Fibroblast of lung (primary cell): Measurements from ENCODE around the gene PRKAR1B. TPM values are rescaled to one million over a fixed set of nuclear protein-coding genes. Genes with fewer than 3 reads are reported as not detected.

Experiments
- DNase-seq, 2 donors: peaks; one replicate each; pipeline versions ENCODE4 v3.0.0 to v3.0.0-alpha.2; 2010; ENCODE audit warnings: low read depth in 2 of 2
- H2AFZ ChIP-seq: 2 replicates; pipeline ENCODE4 v1.5.1; 2012; ENCODE audit warnings: low read length, control low read depth, inconsistent platforms
- H3K27ac ChIP-seq: 2 replicates; pipeline ENCODE4 v1.5.1; 2011; ENCODE audit warnings: low read length, control low read depth; ENCODE audit not compliant: insufficient read depth
- H3K27me3 ChIP-seq: 2 replicates; pipeline ENCODE4 v1.5.1; 2011; ENCODE audit warnings: mild to moderate bottlenecking, low read length; ENCODE audit not compliant: control insufficient read depth, insufficient read depth
- H3K36me3 ChIP-seq: 2 replicates; pipeline ENCODE4 v1.5.1; 2011; ENCODE audit warnings: low read length; ENCODE audit not compliant: control insufficient read depth, insufficient read depth
- H3K4me1 ChIP-seq: 2 replicates; pipeline ENCODE4 v1.5.1; 2011; ENCODE audit warnings: low read length; ENCODE audit not compliant: control insufficient read depth, insufficient read depth; ENCODE audit errors: extremely low read depth
- H3K4me2 ChIP-seq: 2 replicates; pipeline ENCODE4 v1.5.1; 2011; ENCODE audit warnings: low read length, control low read depth; ENCODE audit not compliant: insufficient read depth; ENCODE audit errors: extremely low read depth
- H3K4me3 ChIP-seq, 4 experiments: fragments of 200-600 bp in 1 of 4; sonication (generic) in 1 of 4; replicated peaks in 1 of 4; 2 replicates each; pipeline ENCODE4 v1.5.1; 2011 to 2016; ENCODE audit warnings: low read length in 4 of 4, low read depth in 3 of 4, mild to moderate bottlenecking in 3 of 4, control low read depth in 2 of 4, inconsistent platforms in 1 of 4, mixed read lengths in 1 of 4; ENCODE audit not compliant: insufficient read depth in 1 of 4; ENCODE audit errors: control extremely low read depth in 1 of 4
- H3K79me2 ChIP-seq: 2 replicates; pipeline ENCODE4 v1.5.1; 2012; ENCODE audit warnings: mild to moderate bottlenecking, low read length, inconsistent platforms; ENCODE audit not compliant: control insufficient read depth, insufficient read depth
- H3K9ac ChIP-seq: 2 replicates; pipeline ENCODE4 v1.5.1; 2011; ENCODE audit warnings: mild to moderate bottlenecking, low read length, control low read depth; ENCODE audit not compliant: insufficient read depth
- H3K9me3 ChIP-seq: 2 replicates; pipeline ENCODE4 v1.5.1; 2012; ENCODE audit warnings: low read depth, low read length; ENCODE audit not compliant: control insufficient read depth, insufficient read depth
- H4K20me1 ChIP-seq: 2 replicates; pipeline ENCODE4 v1.5.1; 2011; ENCODE audit warnings: low read length; ENCODE audit not compliant: control insufficient read depth, insufficient read depth; ENCODE audit errors: extremely low read depth
- CTCF ChIP-seq, 2 donors: IDR thresholded peaks in 1 of 2; conservative IDR thresholded peaks in 1 of 2; 1 replicate in 1 of 2; 2 replicates in 1 of 2; pipeline ENCODE4 v1.5.1; 2011 to 2012; ENCODE audit warnings: low read length in 2 of 2, control low read depth in 1 of 2, inconsistent platforms in 1 of 2, low read depth in 1 of 2, mild to moderate bottlenecking in 1 of 2
- EZH2 ChIP-seq: IDR thresholded peaks from 2 replicates; pipeline ENCODE4 v1.5.1; 2012; ENCODE audit warnings: low read length, control low read depth, mild to moderate bottlenecking; ENCODE audit errors: missing control alignments
- polyA plus RNA-seq, 2 donors: library from polyadenylated mRNA; depleted of rRNA in 1 of 2; stranded (reverse) in 1 of 2; unstranded in 1 of 2; fragments of >200 nt; gene quantifications; 2 replicates each; pipeline ENCODE4 v1.2.1, GENCODE V29; 2011 to 2012; ENCODE audit warnings: missing spikeins in 1 of 2
- total RNA-seq: library from RNA; depleted of rRNA; stranded (reverse); fragments of >200 nt; gene quantifications from 2 replicates; pipeline ENCODE4 v1.2.1, GENCODE V29; 2014

The PRKAR1B gene
- total and polyA plus RNA-seq, 2 donors (not counting 1 experiment from before 2014, with no cell fraction given): 12.7 to 14.5 TPM

GRCh38 chr7:577278-577665 is 149.8 kb downstream of the PRKAR1B start:
- H3K27ac ChIP-seq: no peak overlapping the region
- no peaks in the 10 kb centered on the region for H3K27me3 ChIP-seq
- H4K20me1 ChIP-seq: no peaks in the 10 kb centered on the region
- H3K4me3 ChIP-seq: no peak overlapping the region
- H3K36me3 ChIP-seq: no peaks in the 10 kb centered on the region
- no peaks in the 10 kb centered on the region for H3K9me3 ChIP-seq
- no peaks in the 10 kb centered on the region for H3K4me1 ChIP-seq
- H3K79me2 ChIP-seq: no peaks in the 10 kb centered on the region
- no peak overlapping the region for H3K4me2 ChIP-seq
- DNase-seq: no peak
- no peak overlapping the region for H3K9ac ChIP-seq
- TF ChIP-seq CTCF (conservative IDR thresholded peaks at IDR 0.05 in 1 of 2, IDR thresholded peaks at IDR 0.05 in 1 of 2; ENCODE audit: low read depth in 1 of 2, low read length in 2 of 2) (no peak), EZH2 (no peak)
- H2AFZ ChIP-seq: no peak overlapping the region

GRCh38 chr7:576524-577277 is 150.4 kb downstream of the PRKAR1B start:
- Histone ChIP-seq H3K4me2 (no peak overlapping the region), H4K20me1 (no peaks in the 10 kb centered on the region), H3K79me2 (no peaks in the 10 kb centered on the region), H3K9me3 (no peaks in the 10 kb centered on the region), H3K4me3 (no peak overlapping the region), H2AFZ (no peak overlapping the region), H3K27ac (no peak overlapping the region), H3K4me1 (no peaks in the 10 kb centered on the region), H3K9ac (no peak overlapping the region), H3K36me3 (no peaks in the 10 kb centered on the region), H3K27me3 (no peaks in the 10 kb centered on the region)
- no peak for TF ChIP-seq EZH2
- TF ChIP-seq CTCF (conservative IDR thresholded peaks at IDR 0.05 in 1 of 2, IDR thresholded peaks at IDR 0.05 in 1 of 2; ENCODE audit: low read depth in 1 of 2, low read length in 2 of 2): no peak
- DNase-seq: no peak

GRCh38 chr7:575425-576366 is 151.4 kb downstream of the PRKAR1B start:
- TF ChIP-seq CTCF (conservative IDR thresholded peaks at IDR 0.05 in 1 of 2, IDR thresholded peaks at IDR 0.05 in 1 of 2; ENCODE audit: low read depth in 1 of 2, low read length in 2 of 2) (no peak), EZH2 (no peak)
- Histone ChIP-seq H3K9me3 (no peaks in the 10 kb centered on the region), H3K4me3 (no peak overlapping the region), H4K20me1 (no peaks in the 10 kb centered on the region), H2AFZ (no peak overlapping the region), H3K27ac (no peak overlapping the region), H3K27me3 (no peaks in the 10 kb centered on the region), H3K36me3 (no peaks in the 10 kb centered on the region), H3K79me2 (no peaks in the 10 kb centered on the region), H3K9ac (no peak overlapping the region), H3K4me2 (no peak overlapping the region), H3K4me1 (no peaks in the 10 kb centered on the region)
- DNase-seq: no peak
